Neural crest cell (in vitro differentiated cells): ENCODE measurements around the gene NKX2-1. TPM values are rescaled to one million over a fixed set of nuclear protein-coding genes. Genes with fewer than 3 reads are reported as not detected.

Experiments
- DNase-seq: peaks from one replicate; pipeline ENCODE4 v3.0.0; 2021; ENCODE audit warnings: low read depth, mixed read lengths, low spot score
- H3K27ac Mint-ChIP-seq: one replicate; pipeline ENCODE4 v1.8.0; 2021; ENCODE audit warnings: mild to moderate bottlenecking, mixed read lengths; ENCODE audit not compliant: unreplicated experiment
- H3K27me3 Mint-ChIP-seq: 2 replicates; pipeline ENCODE4 v1.8.0; 2021; ENCODE audit warnings: low read depth, mild to moderate bottlenecking, mixed read lengths
- H3K36me3 Mint-ChIP-seq: 2 replicates; pipeline ENCODE4 v1.8.0; 2021; ENCODE audit warnings: low read depth, mild to moderate bottlenecking, mixed read lengths
- H3K4me1 Mint-ChIP-seq: 2 replicates; pipeline ENCODE4 v1.8.0; 2021; ENCODE audit warnings: mixed read lengths
- H3K4me3 Mint-ChIP-seq: one replicate; pipeline ENCODE4 v1.8.0; 2021; ENCODE audit warnings: mild to moderate bottlenecking, mixed read lengths
- H3K9me3 Mint-ChIP-seq: 2 replicates; pipeline ENCODE4 v1.8.0; 2021; ENCODE audit warnings: mixed read lengths
- total RNA-seq: library from RNA; stranded (reverse); gene quantifications from 2 replicates; pipeline ENCODE4 v1.2.1, GENCODE V29; 2021
- TF ChIP-seq, protein P1 (sequence below): fragments of 200-600 bp; sonication (generic); conservative IDR thresholded peaks from 2 replicates; pipeline ENCODE4 v1.5.0; 2021; ENCODE audit warnings: antibody characterized with exemption, mild to moderate bottlenecking

Gene NKX2-1
- total RNA-seq, 1 donor from 2014 or later = not detected

- no peak overlapping the region for H3K27ac Mint-ChIP-seq
- DNase-seq = no peak
- H3K4me1 Mint-ChIP-seq = peaks cover 5% of the 10 kb centered on the region
- H3K4me3 Mint-ChIP-seq = no peak overlapping the region
- H3K36me3 Mint-ChIP-seq = peaks cover 3% of the 10 kb centered on the region
- peaks cover 93% of the 10 kb centered on the region for H3K27me3 Mint-ChIP-seq
- no peaks in the 10 kb centered on the region for H3K9me3 Mint-ChIP-seq
- TF ChIP-seq, protein P1, sequence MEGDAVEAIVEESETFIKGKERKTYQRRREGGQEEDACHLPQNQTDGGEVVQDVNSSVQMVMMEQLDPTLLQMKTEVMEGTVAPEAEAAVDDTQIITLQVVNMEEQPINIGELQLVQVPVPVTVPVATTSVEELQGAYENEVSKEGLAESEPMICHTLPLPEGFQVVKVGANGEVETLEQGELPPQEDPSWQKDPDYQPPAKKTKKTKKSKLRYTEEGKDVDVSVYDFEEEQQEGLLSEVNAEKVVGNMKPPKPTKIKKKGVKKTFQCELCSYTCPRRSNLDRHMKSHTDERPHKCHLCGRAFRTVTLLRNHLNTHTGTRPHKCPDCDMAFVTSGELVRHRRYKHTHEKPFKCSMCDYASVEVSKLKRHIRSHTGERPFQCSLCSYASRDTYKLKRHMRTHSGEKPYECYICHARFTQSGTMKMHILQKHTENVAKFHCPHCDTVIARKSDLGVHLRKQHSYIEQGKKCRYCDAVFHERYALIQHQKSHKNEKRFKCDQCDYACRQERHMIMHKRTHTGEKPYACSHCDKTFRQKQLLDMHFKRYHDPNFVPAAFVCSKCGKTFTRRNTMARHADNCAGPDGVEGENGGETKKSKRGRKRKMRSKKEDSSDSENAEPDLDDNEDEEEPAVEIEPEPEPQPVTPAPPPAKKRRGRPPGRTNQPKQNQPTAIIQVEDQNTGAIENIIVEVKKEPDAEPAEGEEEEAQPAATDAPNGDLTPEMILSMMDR = no peak
Measured at GRCh38 chr14:36515105-36515593, 4.9 kb downstream of the NKX2-1 start.

DNA sequence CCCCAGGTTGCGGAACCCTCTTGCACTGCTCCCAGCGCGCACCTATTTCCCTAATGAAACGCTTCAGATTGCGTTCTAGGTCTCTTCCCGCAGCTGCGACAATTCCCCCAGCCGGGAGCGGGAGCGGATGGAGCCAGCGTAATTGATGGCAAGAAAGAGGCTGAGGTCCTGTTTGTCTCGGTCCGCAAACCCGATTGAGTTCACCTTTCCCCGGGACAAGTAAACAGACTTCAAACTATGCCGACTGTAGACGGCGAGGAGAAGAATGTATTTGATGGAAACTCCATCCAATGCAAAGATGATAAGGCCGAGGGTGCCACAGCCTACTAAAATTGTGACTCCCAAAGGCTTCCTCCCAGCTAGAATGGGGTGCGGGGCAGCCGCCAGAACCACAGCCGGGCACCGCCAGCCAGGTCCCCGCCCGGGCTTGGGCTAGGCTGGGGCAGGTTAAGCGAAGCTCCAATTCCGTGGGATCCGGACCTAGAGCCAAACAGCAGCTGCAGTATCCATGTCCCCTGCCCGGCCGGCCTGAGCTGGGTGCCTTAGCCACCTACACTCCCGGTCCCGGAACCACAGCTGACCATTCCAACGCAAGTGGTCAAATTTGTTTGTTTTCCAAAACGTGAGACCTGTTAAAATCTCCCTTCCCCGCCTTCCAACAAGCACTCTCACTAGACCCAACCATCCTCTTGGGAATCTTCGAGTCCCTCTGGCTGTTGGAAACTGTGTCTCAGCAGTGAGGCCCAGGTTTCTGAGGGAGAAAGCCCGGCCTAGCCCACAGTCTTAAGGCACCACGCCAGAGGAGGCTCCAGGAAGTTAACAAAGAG, 5.5 kb downstream of the NKX2-1 start:
- TF ChIP-seq, protein P1 = no peak
- H3K27ac Mint-ChIP-seq = no peak overlapping the region
- H3K36me3 Mint-ChIP-seq = peaks cover 3% of the 10 kb centered on the region
- peaks cover 93% of the 10 kb centered on the region for H3K27me3 Mint-ChIP-seq
- no peak for DNase-seq
- no peaks in the 10 kb centered on the region for H3K9me3 Mint-ChIP-seq
- peaks cover 4% of the 10 kb centered on the region for H3K4me1 Mint-ChIP-seq
- no peak overlapping the region for H3K4me3 Mint-ChIP-seq

- no peaks in the 10 kb centered on the region for H3K4me1 Mint-ChIP-seq
- TF ChIP-seq, protein P1 = no peak
- H3K27me3 Mint-ChIP-seq = peaks cover 93% of the 10 kb centered on the region
- H3K27ac Mint-ChIP-seq = no peak overlapping the region
- DNase-seq = no peak
- no peaks in the 10 kb centered on the region for H3K9me3 Mint-ChIP-seq
- peaks cover 3% of the 10 kb centered on the region for H3K36me3 Mint-ChIP-seq
- no peak overlapping the region for H3K4me3 Mint-ChIP-seq
Measured at GRCh38 chr14:36513451-36514277, 6.4 kb downstream of the NKX2-1 start.

GRCh38 chr14:36513012-36513420, 7.0 kb downstream of the NKX2-1 start:
- H3K27ac Mint-ChIP-seq = no peak overlapping the region
- no peak for DNase-seq
- no peaks in the 10 kb centered on the region for H3K4me1 Mint-ChIP-seq
- peaks cover 3% of the 10 kb centered on the region for H3K36me3 Mint-ChIP-seq
- peaks cover 93% of the 10 kb centered on the region for H3K27me3 Mint-ChIP-seq
- H3K4me3 Mint-ChIP-seq = no peak overlapping the region
- no peaks in the 10 kb centered on the region for H3K9me3 Mint-ChIP-seq
- TF ChIP-seq, protein P1 = no peak

DNA sequence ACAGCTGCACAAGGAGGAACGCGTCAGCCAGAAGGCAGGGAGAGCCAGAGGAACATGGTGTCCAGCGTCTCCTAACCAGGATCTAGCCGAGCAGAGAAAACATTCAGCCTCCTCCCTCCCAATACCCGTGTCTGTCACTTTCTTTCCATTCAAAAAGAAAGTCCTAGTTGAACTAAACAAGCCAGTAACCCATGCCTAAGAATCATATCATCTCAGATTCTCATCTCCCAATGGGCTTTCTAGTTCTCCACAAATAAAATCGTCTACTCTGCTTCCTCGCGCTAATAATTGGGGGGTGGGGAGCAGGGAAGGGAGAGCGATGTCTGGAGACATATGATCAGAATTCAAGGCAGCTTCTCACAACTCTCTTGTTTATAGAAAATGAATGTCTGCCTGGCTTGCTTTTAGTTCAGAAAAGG, 7.4 kb downstream of the NKX2-1 start:
- Mint-ChIP-seq H3K27me3 (peaks cover 93% of the 10 kb centered on the region), H3K36me3 (peaks cover 3% of the 10 kb centered on the region), H3K4me1 (no peaks in the 10 kb centered on the region), H3K4me3 (no peak overlapping the region), H3K27ac (no peak overlapping the region), H3K9me3 (no peaks in the 10 kb centered on the region)
- DNase-seq = no peak
- TF ChIP-seq, protein P1 = no peak
